UCSD-AML1 (cell line): Measurements from ENCODE around the gene CCDC187.

Experiments used
- DNase-seq: peaks from one replicate; lab custom pipeline; 2025; ENCODE audit not compliant: unreplicated experiment; lab: John Stamatoyannopoulos, UW

The CCDC187 gene

GRCh38 chr9:136211006-136211405 lies 92.9 kb downstream of the CCDC187 start:
- no peak for DNase-seq

DNA sequence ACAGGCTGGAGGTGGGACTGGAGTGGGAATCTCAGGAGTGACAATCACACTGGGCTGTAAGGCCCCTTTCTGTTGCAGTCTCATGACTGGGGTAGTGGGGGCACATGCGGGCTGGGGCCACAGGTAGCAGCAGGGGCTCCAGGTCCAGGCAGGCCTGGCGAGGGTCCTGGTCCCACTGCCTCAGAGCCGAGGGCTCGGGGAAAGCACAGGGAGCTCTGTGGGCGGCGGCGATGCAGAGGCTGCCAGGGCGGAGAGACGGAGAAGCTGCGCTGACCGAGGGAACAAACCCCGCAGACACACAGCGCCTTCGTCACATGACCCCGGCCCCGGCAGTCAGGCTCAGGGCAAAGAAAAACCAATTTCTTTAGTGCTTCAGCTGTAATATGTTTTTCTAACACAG lies 93.6 kb downstream of the CCDC187 start:
- DNase-seq = no peak

DNA sequence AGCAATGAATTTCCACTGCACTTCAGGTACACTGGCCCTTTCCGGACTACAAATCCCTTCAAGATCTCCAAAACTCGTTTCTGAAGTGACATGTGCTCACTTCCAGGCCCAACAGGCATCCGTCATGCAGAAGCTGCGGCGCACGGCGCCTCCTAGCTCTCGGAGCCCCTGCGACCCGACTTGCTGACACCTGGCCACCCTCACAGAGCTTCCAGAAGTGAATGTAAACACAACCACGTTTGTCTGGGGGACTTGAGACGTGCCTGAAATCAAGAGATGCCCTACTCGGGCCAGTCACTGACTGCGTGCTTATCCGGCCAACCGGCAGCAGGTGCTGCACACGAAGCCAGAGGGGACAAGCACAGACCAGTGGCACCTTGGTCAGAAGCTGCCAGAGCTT lies 94.1 kb downstream of the CCDC187 start:
- DNase-seq = no peak

DNA sequence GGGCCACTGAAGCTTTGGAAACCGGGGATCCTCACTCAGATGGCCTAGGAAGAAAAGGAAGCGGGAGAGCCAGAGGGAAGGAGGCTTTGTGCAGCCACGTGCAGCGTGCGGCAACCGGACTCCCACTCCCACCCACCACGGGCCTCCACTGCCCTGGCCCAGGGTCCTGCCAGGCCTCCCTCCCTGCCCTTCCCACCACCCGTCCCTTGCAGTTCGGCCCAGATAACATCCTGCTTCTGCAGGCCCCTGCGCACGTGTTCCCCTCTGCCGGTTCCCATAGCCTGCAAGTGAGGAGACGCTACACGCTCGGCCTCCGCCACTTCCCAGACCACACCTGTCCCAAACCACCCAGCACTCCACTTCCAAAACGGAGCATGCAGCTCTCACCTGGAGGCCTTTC lies 94.7 kb downstream of the CCDC187 start:
- DNase-seq = no peak

- no peak for DNase-seq
Measured at GRCh38 chr9:136208675-136209074, 95.2 kb downstream of the CCDC187 start.

DNA sequence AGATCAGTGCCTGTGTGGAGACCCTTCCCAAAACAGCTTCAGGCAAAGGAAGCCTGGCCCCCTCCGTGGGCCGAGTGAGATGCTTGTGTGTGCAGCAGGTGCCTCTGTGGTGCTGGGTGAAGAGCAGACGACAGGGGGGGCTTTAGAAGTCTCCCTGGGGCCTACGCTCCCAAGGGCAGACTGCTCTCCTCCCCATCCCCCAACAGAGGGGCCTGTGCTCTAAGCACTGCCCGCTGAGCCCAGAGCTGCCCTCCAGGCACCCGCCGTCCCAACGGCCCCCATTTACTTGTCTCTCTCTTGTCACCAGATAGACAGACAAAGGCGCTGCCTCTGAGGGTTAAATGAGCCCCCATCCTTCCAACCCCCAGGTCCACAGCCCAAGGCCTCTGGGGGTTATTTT lies 96.3 kb downstream of the CCDC187 start:
- DNase-seq = no peak

DNA sequence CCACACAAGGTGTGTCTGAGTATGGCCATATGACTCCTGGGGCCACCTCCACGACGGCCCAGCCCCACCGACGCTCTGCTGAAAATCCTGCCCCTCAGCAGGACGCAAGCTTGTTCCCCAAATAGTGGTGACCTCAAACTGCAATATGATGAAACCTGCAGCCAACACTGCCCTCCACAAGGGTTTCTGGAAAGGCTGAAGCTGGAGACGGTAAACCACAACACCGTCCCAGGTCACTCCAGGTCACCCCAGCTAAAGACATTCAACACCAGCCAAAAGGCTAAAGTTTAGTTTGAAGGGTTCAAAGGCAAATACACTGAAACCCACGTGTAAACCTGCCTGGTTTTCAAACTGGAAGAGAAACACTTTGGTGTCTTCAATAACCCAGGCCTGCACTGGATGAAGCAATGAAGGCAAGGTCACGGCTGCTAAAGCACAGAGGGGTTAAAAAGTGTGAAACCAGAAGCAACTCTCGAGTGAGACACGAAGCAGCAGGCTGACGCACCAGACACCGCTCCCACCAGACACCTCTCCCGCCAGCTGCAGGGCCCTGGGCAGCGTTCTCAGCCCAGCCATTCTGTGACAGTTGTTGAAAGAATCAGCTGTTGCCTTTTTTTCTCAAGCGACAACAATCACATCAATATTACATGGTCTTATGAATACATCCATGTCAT lies 97.2 kb downstream of the CCDC187 start:
- no peak for DNase-seq

GRCh38 chr9:136205707-136205992 lies 98.2 kb downstream of the CCDC187 start:
- no peak for DNase-seq

DNA sequence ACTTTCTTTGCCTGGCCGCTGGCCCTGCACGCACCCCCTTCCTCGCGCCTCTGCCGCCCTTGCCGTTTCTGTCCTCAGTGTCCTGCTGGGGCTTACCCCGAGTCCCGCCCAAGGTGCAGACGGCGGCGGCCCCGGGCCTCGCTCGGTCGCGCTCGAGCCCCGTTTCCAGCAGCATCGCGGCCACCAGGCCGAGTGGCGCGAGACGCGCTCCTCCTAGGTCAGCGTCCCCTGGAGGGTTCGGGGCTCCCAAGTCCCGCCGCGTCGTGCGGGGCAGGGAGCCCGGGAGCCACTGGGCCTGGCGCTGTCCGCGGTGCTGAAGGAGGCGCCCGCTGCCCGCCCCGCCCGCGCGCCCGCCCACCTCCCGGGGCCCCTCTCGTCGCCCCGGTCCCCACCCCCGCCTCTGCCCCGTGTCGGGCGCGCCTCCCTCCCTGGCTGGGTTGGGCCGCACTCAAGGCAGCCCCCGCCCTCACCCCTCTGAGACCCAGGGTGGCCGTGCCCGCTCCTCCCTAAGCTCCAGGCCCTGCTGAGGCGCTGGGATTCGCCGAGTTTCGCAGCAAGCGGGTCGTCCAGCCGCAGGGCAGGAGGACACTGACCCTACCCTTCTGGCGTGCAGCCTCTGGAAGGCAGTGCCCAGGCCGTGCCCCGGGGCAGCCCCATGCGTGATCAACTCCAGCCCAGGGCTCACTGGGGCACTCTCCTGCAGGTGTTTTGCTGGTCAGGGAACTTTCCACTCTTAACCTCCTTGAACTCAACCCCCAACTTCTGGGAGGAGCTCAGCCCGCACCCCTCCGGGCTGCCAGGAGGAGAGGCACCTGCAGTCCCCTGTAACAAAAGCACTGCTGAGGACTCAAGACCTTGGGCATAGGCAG lies 98.8 kb downstream of the CCDC187 start, which contains the start of gene LHX3:
Gene LHX3, minus strand, starts transcription at position 291 of the 869 bp plus-strand sequence. Its CDS starts 116 bp downstream, at position 175.
- DNase-seq = no peak

DNA sequence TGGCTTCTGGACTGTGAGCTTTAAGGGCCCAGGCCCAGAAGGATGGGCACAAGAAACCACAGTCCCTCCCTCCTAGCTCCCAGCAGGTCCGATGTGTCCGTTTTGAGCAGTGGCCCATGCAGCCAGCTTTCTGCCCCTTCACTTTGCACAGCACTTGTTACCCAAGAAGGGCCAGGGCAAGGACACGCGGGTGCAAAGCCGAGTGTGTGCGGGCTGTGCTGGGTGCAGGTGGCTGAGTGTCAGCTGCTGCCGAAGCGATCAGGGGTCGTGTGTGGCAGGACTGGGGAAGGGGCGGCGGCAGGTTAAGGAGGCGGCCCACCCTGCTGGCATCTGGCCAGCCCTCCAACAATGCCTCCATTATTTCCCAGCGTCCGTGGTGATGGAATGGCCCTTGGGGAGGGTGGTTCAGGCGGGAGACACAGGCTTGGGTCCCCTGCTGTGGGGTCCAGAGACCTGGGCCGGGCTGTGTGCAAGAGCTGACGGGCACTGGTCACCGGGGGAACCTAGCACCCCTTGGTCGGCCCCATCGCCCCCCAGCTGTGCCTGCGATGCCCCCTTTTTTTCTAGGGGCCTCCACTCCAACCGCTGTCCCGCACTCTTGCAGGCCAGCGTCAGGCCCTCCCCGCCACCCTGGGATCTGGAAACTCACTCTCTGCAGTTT lies 99.6 kb downstream of the CCDC187 start:
- no peak for DNase-seq

- DNase-seq = no peak
Measured at GRCh38 chr9:136203408-136204144, 100.3 kb downstream of the CCDC187 start.

DNA sequence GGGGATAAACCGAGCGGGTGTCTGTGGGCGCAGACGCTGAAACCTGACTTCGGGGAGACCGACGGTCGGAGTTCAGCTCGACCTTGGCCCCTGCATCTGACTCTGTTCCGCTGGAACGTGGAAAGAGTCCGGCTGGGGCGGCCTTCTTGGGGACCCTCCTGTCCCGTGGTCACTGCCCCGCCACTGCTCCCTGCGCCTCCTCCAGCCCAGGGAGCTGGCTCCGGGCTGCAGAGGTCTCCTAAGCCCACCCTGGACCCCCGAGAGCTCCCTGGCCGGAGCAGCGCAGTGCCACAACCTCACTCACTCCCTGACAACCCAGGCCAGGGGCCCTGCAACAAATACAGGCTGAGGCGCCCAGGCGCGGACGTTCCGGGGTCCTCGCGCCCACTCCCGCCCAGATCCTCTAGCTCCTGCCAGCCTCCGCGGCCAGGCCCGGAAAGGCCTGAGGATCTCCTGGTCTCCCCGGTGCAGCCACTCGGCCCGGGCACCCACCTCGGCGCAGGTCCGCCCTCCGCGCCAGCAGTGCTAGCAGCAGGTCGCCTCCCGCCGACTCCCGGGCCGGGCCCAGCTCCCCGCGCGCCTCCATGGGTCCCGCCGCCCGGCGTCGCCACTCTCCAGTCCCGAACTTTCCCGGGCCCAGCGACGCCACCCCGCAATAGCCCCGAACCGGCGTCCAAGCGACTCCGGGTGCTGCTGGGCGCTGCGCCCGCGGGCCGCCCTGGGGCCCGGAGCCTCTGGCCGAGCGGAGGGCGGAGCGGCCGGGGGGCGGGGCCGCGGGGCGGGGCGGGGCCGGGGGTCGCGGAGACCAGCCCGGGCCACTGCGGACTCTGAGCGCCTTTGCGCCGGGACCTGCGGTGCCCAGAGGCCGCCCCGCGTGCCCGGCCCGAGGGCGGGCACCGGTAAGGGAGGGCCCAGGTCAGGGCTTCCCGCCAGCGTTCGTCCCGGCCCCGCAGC lies 101.2 kb downstream of the CCDC187 start:
- no peak for DNase-seq

- DNase-seq = no peak
Measured at GRCh38 chr9:136201609-136202453, 102.1 kb downstream of the CCDC187 start.

DNA sequence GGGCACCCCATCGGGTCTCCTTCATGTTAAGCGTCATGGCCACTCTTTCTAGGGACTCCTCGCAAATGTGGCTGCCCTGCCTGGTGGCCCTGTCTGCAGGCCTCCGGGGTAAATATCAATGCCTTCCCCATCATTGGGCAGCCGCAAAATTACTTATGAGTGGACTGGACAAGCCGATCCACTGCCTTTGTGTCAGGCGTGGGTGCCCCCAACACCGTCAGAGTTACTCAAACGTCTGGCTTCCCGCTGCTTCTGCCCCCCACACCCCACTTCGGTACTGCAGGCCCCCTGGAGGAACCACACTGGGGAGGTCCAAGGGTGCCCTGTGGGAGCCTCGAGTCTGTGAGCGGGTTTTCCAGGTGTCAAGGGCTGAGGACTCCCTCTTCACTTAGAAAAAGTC lies 102.7 kb downstream of the CCDC187 start:
- DNase-seq = no peak

DNA sequence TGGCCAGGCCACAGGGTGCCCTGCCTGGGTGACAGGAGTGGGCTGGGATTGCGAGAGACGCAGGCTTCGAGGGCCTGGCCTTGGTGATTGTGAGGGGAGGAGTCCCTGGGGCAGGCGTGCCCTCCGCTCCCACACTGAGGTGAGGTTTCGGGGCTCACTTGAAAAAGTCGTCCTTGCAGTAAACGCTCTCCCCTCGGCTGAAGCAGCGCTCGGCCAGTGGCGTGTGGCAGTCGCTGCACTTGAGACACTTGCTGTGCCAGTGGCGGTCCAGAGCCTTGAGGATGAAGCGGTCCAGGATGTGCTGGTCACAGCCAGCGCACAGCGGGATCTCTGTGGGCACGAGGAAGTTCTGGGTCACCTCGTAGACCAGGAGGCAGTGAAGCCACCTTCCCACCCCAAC lies 103.5 kb downstream of the CCDC187 start:
- no peak for DNase-seq
